Measurements from ENCODE around the gene CCDC85C.

DNA sequence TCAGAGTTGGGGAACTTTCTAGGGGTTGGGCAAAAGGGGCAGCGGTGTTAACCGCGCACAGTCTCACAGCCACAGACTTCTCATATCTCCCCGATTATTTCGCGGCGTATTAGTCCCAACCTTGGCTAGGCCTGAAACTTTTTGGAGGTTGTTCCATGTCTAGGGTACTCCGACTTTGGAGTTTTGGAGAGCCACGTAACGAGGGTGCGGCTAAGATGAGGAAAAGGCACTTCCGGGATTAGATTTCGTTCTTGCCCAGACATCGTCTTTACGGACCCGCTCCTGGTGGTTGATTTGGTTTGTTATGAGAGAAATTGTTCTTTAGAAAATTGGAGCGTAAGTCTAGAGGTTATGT, 122.3 kb downstream of the CCDC85C start:
- TF ChIP-seq, protein P1, sequence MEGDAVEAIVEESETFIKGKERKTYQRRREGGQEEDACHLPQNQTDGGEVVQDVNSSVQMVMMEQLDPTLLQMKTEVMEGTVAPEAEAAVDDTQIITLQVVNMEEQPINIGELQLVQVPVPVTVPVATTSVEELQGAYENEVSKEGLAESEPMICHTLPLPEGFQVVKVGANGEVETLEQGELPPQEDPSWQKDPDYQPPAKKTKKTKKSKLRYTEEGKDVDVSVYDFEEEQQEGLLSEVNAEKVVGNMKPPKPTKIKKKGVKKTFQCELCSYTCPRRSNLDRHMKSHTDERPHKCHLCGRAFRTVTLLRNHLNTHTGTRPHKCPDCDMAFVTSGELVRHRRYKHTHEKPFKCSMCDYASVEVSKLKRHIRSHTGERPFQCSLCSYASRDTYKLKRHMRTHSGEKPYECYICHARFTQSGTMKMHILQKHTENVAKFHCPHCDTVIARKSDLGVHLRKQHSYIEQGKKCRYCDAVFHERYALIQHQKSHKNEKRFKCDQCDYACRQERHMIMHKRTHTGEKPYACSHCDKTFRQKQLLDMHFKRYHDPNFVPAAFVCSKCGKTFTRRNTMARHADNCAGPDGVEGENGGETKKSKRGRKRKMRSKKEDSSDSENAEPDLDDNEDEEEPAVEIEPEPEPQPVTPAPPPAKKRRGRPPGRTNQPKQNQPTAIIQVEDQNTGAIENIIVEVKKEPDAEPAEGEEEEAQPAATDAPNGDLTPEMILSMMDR (IDR thresholded peaks at IDR 0.05): no peak
- TF ChIP-seq POLR2A (IDR thresholded peaks at IDR 0.05): no peak
